HG02852 (cell line): ENCODE measurements around the gene RPS29.
A peak's percentile ranks its signal among the peaks of the same experiment; 100 is the strongest.
"Not testable (repeated sequence)": the region's sequence is repeated elsewhere in the genome, so short reads cannot be mapped to it uniquely, and the experiment has no call there.

Source experiments
- ATAC-seq: cut with Tn5 transposase; IDR thresholded peaks from one replicate; pipeline ENCODE4 v1.9.1; 2021; ENCODE audit warnings: mild to moderate bottlenecking, moderate library complexity; ENCODE audit not compliant: unreplicated experiment

The RPS29 gene

DNA sequence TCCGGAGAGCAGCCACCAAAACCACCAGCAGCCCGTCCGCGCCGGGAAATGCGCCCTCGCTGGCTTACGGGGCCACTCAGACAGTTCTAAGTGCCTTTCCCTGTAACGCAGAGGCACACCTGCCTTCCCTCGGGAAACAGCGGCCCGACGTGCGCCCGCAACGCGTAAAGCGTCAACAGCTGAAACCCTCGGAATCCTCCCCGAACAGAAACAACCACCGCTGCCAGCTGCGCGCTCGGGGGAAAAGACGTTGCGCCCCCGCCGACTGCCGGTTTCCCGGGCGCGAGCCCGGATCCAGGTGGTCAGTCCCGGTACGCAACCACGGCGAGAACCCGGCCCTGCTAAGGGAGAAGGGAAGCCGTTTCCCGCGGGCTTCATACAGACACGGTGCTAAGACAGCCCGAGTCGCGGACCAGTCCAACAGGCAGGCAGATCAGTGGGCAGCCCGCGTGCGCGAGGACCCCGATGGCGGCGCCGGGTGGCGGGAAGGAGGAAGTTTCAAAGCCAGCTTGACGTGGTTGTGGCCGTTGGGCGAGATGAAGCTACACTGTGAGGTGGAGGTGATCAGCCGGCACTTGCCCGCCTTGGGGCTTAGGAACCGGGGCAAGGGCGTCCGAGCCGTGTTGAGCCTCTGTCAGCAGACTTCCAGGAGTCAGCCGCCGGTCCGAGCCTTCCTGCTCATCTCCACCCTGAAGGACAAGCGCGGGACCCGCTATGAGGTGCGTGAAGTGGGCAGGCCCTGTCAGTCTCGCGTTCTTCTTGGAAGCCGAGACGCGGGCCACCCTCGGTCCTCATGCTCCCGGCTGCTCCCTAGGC, 12.5 kb upstream of the RPS29 start, which contains the start of gene LRR1:
TSS of gene LRR1 (plus strand) at position 456 of the 816 bp plus-strand sequence. CDS start at position 537, 81 bp downstream.
- peak; percentile 50 for ATAC-seq

- peak; percentile 0 for ATAC-seq
These were observed 12.0 kb upstream of the RPS29 start for GRCh38 chr14:49598189-49598484.

GRCh38 chr14:49594347-49595091, 8.3 kb upstream of the RPS29 start:
- peak; percentile 30 for ATAC-seq

DNA sequence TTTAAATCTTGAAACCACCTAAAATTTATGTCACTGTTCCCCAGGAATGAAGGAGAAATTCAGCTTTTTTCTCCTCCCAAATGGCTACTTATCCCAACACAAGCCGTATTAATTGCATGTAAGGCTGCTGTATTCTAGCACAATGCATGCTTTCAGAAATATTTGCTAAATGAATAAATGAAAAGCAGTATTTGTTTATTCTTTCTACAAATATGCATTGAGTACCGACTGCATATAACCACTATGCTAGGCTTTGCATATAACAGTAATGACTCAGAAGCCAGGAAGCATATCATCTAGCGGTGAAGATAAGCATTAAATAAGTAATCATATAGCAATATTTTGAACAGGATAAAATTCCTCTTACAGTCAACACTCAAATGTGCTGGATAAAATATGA, 6.8 kb upstream of the RPS29 start:
- ATAC-seq = no peak

- no peak for ATAC-seq
These were observed 3.2 kb upstream of the RPS29 start for GRCh38 chr14:49589387-49589786.

- peak; percentile 24 for ATAC-seq
These were observed 687 bp upstream of the RPS29 start for GRCh38 chr14:49586673-49587460.

- ATAC-seq = not testable (repeated sequence)
These were observed 1.1 kb downstream of the RPS29 start for GRCh38 chr14:49584981-49585640.

GRCh38 chr14:49584058-49584457, 2.1 kb downstream of the RPS29 start:
- ATAC-seq = no peak

GRCh38 chr14:49583629-49584028, 2.6 kb downstream of the RPS29 start:
- ATAC-seq = no peak

DNA sequence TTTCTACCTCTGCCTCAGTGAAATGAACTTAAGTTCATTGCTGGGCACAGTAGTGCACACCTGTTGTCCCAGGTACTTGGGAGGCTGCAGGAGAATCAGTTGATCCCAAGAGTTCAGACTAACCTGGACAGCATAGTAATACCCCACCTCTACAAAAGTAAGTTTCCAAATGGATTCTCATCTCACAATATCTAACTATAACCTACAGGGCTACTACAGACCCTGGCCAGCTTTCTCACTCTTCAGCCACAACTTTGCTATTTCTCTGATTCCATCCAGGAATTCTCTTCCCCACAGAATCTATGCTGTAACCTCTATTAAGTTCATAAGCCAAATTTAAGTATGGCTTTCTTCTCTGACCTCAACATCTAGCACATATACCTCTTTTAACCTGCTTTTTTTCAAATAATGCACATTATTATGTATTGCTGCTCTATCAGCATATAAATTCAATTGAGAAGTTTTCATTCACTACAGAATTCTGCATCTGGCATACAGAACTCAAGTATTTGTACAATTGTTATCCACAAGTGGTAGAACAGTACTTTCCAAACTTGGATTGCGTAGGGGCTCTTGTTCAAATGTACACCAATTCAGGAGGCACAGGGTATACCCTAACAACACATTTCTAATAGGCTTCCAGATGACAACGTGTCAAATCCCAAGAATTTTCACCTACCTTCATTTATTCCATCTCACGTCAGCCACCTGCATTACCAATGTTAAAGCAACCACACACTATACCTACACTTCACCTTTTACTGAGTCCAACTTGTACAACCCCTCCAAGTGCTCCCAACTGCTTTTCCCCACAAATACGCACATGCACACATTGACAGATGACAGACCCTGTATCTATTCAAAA, 3.8 kb downstream of the RPS29 start:
- ATAC-seq = no peak

DNA sequence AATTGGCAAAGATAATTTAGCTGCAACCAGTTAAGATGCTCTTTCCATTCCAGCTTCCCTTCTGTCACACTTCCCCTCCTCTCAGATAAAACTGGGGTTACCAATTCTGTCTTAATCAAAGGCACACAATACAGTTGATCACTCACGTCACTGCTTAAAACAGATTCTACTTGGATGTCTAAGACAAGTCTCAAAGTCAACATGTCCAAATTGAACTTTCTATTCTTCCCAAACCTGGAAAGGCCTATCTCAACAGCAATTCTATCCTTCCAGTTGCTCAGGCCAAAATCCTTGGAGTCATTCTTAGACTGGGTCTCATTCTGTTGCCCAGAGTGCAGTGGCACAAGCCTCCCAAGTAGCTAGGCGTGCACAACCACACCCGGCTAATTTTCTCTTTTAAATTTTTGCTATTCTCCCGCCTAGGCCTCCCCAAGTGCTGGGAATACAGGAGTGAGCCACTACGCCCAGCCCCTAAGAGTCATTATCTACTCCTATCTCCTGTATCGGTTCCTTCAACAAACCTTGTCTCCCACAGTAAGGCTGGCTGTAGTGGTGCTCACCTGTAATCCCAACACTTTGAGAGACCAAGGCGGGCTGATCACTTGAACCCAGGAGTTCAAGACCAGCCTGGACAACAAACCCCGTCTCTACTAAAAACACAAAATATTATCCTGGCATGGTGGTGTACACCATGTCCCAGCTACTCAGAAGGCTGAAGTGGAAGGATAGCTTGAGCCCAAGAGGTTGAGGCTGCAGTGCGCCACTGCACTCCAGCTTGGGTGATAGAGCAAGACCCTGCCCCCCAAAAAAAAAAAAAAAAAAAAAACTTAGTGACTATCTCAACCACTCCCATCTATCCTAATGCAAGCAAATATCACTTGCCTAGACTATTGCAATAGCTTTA, 4.7 kb downstream of the RPS29 start:
- no peak for ATAC-seq

DNA sequence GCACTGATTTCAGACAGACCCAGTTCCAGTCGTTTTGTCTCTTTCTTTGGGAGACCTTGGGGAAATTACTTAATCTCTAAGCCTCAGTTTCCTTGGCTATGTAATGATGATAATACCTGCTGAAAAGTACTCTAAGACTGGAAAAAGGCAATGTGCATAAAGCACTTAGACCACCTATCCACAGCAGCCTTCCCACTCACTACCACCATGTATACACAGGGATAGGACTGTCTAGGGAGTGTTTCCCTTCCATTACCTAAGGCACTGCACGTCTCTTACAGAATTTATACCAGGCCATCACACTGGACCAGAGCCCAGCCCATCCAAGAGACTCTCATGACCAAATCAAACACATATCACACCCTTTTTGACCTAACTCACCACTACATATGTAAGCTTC, 6.3 kb downstream of the RPS29 start:
- ATAC-seq = no peak

- ATAC-seq = no peak
These were observed 8.0 kb downstream of the RPS29 start for GRCh38 chr14:49578141-49578540.

DNA sequence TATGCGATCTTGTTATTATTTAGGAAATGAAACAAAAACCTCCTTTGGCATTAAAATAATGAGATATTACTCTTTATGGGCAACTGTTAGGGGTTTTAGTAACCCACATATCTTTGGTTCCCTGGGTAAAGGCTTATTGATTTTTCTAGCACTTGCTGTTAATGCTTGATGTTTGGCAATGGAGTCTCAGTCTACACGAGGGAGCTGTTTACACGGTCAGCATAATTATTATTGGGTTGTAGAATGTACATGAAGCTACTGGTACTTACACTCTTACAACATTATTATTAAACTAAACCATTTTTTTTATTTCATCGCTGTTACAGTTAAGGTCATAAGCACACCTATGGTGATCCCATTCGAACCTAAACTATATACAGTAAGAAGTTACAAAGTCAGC, 12.1 kb downstream of the RPS29 start:
- ATAC-seq = no peak

GRCh38 chr14:49569281-49569680, 16.9 kb downstream of the RPS29 start:
- no peak for ATAC-seq

DNA sequence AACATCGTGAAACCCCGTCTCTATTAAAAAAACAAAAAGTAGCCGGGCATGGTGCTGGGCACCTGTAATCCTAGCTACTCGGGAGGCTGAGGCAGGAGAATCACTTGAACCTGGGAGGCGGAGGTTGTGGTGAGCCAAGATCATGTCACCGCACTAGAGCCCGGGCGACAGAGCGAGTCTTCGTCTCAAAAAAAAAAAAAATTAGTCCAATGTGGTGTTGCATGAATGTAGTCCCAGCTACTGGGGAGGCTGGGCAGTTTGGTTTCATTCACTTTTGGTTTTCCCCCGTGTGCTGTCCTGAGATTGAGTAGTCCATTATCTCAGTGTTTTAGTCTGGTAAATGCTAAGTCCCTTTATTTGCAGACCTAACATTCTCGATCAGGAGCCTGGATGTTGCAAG, 19.5 kb downstream of the RPS29 start:
- no peak for ATAC-seq

DNA sequence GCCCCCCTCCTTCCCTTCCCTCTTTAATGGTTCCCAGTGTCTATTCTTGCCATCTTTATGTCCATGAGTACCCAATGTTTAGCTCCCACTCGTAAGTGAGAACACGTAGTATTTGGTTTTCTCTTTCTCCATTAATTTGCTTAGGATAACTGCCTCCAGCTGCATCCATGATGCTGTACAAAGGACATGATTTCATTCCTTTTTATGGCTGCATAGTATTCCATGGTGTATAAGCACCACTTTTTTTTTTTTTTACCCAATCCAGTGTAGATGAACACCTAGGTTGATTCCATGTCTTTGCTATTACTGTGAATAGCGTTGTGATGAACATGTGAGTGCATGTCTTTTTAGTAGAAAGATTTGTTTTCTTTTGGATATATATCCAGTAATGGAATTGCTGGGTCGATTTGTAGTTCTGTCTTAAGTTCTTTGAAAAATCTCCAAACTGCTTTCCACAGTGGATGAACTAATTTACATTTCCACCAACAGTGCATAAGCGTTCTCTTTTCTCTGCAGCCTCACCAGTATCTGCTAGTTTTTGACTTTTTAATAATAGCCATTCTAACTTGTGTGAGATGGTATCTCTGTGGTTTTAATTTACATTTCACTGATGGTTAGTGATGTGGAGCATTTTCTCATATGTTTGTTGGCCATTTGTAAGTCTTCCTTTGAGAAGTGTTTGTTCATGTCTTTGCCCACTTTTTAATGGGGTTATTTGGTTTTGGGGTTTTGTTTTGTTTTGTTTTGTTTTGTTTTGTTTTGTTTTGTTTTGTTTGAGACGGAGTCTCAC, 26.0 kb downstream of the RPS29 start:
- ATAC-seq = no peak

GRCh38 chr14:49553892-49554291, 32.3 kb downstream of the RPS29 start:
- ATAC-seq = no peak
